ENCODE measurements around the gene SLC25A39.

GRCh38 chr17:44348234-44348987, 23.8 kb upstream of the SLC25A39 start:
- no peak for TF ChIP-seq CTCF (IDR thresholded peaks at IDR 0.05)
- no peak for TF ChIP-seq EZH2 (IDR thresholded peaks at IDR 0.05)

Measured in neural progenitor cell (in vitro differentiated cells).